ENCODE data around the gene CMTM4. TPM values are rescaled to one million over a fixed set of nuclear protein-coding genes. Genes with fewer than 3 reads are reported as not detected.

Gene CMTM4
- total and polyA plus RNA-seq, 8 donors: 14.9 to 43.5 (median 36.5) TPM

DNA sequence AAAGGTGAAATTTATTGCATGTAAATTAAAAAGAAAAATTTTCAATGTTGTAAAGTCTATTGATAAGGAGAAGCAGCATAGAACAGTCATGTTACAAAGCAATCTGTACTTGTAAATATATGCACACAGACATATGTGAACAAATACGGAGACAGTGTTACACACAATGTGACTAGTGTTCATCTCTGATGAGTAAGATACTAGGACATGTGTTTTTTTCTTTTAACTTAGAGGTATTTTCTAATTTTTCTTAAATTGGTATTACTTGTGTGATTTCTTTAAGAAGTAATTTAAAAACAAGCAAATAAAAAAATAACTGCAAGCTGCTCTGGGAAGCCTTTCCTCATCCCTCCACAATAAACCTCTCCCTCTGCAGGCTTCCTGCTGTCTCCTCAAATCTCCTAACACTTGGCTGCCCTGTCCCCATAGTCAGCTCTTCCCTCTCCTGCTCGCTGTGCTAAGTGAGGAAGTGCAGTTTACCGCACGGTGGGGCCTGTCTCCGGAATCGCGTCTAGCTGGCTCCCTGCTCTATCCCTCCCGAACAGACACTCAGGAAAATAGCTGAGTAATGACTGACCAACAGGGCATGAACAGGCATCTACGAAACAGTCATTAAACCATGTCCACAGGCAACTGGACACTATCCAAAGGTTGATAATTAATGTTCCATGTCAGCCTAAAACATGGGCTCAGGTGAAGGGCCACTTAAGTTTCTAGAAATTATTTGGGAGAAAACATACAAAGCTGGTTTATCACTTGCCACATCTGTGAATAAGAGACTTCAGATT, 35.9 kb downstream of the CMTM4 start:
- WGBS, 2 donors: 6 to 7% methylated on average over 9 of the region's 9 CpGs
- H3K27me3 ChIP-seq: no peaks in the 10 kb centered on the region
- ATAC-seq: peak; percentile 88 to 96 (median 95)
- intact Hi-C loops (cut with DNase I): no loop called here
- H3K27ac ChIP-seq: peak overlapping the region in 2 of 4 donors; percentile 42 to 45
- TF ChIP-seq, protein P1, sequence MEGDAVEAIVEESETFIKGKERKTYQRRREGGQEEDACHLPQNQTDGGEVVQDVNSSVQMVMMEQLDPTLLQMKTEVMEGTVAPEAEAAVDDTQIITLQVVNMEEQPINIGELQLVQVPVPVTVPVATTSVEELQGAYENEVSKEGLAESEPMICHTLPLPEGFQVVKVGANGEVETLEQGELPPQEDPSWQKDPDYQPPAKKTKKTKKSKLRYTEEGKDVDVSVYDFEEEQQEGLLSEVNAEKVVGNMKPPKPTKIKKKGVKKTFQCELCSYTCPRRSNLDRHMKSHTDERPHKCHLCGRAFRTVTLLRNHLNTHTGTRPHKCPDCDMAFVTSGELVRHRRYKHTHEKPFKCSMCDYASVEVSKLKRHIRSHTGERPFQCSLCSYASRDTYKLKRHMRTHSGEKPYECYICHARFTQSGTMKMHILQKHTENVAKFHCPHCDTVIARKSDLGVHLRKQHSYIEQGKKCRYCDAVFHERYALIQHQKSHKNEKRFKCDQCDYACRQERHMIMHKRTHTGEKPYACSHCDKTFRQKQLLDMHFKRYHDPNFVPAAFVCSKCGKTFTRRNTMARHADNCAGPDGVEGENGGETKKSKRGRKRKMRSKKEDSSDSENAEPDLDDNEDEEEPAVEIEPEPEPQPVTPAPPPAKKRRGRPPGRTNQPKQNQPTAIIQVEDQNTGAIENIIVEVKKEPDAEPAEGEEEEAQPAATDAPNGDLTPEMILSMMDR (IDR thresholded peaks at IDR 0.05): no peak
- no peak overlapping the region for H3K4me3 ChIP-seq
- FAIRE-seq: no peak
- H3K36me3 ChIP-seq: no peaks in the 10 kb centered on the region
- H3K9me3 ChIP-seq: no peaks in the 10 kb centered on the region
- DNase-seq: peak in 4 of 6 donors; percentile 27 to 67 (median 53)
- peaks cover 0 to 18% (median 6%) of the 10 kb centered on the region in 3 donors for H3K4me1 ChIP-seq

DNA sequence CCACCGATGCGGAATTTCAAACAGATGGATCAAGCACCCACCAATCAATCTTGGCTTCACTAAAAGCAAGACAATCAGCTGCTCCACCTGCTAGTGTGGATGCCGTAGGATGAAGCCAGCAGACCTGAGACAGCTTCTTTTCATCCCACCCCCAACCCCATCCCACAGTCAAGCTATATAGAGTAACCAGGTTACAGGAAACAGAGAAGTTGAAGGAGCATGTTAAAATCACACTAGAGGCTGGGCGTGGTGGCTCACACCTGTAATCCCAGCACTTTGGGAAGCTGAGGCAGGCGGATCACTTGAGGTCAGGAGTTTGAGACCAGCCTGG, 37.7 kb downstream of the CMTM4 start:
- ATAC-seq: no peak
- no peaks in the 10 kb centered on the region for H3K9me3 ChIP-seq
- intact Hi-C loops (cut with DNase I): no loop called here
- H3K27me3 ChIP-seq: no peaks in the 10 kb centered on the region
- no peaks in the 10 kb centered on the region for H3K36me3 ChIP-seq
- no peak overlapping the region for H3K4me3 ChIP-seq
- no peak overlapping the region for H3K27ac ChIP-seq
- FAIRE-seq: no peak
- 97 to 99% methylated on average over 5 of the region's 5 CpGs for whole genome bisulfite sequencing, 2 donors
- DNase-seq: no peak
- H3K4me1 ChIP-seq: peaks cover 0 to 18% (median 6%) of the 10 kb centered on the region in 3 donors
- TF ChIP-seq, protein P1 (IDR thresholded peaks at IDR 0.05): no peak

DNA sequence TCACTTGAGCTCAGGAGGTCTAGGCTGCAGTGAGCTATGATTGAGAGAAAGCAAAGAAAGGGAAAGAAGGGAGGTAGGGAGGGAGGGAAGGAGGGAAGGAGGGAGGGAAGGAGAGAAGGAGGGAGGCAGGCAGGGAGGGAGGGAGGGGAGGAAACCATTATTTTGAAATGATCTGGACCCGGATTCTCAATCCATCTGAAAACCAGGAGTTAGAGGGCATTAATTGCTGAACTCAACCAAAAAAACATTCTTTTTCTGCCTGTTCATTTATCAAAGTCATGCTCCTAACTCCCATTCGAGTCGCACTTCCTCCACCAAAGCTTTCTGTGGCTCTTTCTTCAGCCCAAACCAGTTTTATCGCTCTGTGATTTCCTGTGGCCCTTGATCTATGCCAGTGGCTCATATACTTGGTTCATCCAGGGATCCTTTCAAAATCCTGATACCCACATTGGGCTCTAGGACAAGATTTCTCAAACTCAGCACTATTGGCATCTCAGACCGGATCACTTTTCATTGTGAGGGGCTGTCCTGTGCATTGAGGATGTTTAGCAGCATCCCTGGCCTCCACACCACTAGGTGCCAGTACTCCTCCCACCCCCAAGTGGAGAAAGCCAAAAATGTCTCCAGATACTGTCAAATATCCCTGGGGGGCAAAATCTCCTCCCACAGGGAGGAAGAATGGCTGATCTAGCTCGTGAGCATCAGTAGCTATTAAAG, 38.2 kb downstream of the CMTM4 start:
- WGBS, 2 donors: 67 to 75% methylated on average over 6 of the region's 6 CpGs
- FAIRE-seq: no peak
- Histone ChIP-seq H3K36me3 (no peaks in the 10 kb centered on the region), H3K4me3 (no peak overlapping the region), H3K27ac (no peak overlapping the region), H3K27me3 (no peaks in the 10 kb centered on the region), H3K9me3 (no peaks in the 10 kb centered on the region), H3K4me1 (peaks cover 0 to 18% (median 6%) of the 10 kb centered on the region in 3 donors)
- no peak for ATAC-seq
- intact Hi-C loops (cut with DNase I): no loop called here
- TF ChIP-seq, protein P1 (IDR thresholded peaks at IDR 0.05): no peak
- DNase-seq: no peak

DNA sequence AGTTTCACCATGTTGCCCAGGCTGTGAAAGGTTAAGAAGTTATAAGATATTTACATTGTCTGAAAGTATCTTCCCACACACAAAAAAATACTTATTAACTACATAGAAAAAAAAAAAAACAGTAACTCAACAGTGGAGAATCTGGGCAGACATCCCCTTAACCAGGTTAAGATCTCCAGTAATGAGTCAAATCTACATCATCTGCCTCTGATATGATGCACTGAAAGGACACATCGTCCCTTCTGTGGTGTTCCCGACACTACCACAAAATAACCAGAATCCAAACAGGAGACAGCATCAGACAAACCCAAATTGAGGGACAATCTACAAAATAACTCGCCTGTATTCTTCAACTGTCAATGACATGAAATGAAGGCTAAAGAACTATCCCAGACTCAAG, 40.0 kb downstream of the CMTM4 start:
- no peak overlapping the region for H3K27ac ChIP-seq
- peaks cover 0 to 20% (median 6%) of the 10 kb centered on the region in 3 donors for H3K4me1 ChIP-seq
- no peaks in the 10 kb centered on the region for H3K9me3 ChIP-seq
- WGBS, 2 donors: 91 to 94% methylated on average over 3 of the region's 3 CpGs
- no peak overlapping the region for H3K4me3 ChIP-seq
- ATAC-seq (no peak), DNase-seq (no peak), FAIRE-seq (no peak)
- H3K27me3 ChIP-seq: no peaks in the 10 kb centered on the region
- intact Hi-C loops (cut with DNase I): no loop called here
- no peaks in the 10 kb centered on the region for H3K36me3 ChIP-seq
- TF ChIP-seq, protein P1 (IDR thresholded peaks at IDR 0.05): no peak

All from pancreas (tissue), 10 donors.